ENCODE results near the gene CDC73.

The CDC73 gene

GRCh38 chr1:193293726-193294125 lies 171.9 kb downstream of the CDC73 start:
- FAIRE-seq = peak; percentile 66
- no peak for DNase-seq (ENCODE audit: insufficient read length, low spot score)
- no peak for TF ChIP-seq CTCF (IDR thresholded peaks at IDR 0.05; ENCODE audit: insufficient read depth, missing control alignments)

GRCh38 chr1:193299038-193299437 lies 177.2 kb downstream of the CDC73 start:
- TF ChIP-seq CTCF (IDR thresholded peaks at IDR 0.05; ENCODE audit: insufficient read depth, missing control alignments) = no peak
- DNase-seq (ENCODE audit: insufficient read length, low spot score) (no peak), FAIRE-seq (no peak)

GRCh38 chr1:193301746-193302145 lies 179.9 kb downstream of the CDC73 start:
- FAIRE-seq (no peak), DNase-seq (ENCODE audit: insufficient read length, low spot score) (no peak)
- no peak for TF ChIP-seq CTCF (IDR thresholded peaks at IDR 0.05; ENCODE audit: insufficient read depth, missing control alignments)

GRCh38 chr1:193303849-193304248 lies 182.0 kb downstream of the CDC73 start:
- TF ChIP-seq CTCF (IDR thresholded peaks at IDR 0.05; ENCODE audit: insufficient read depth, missing control alignments) = no peak
- no peak for FAIRE-seq
- DNase-seq (ENCODE audit: insufficient read length, low spot score) = no peak

Data from D721Med (cell line).